GM12872 (cell line): ENCODE measurements around the gene LYZL1.

ENCODE experiments used
- CTCF ChIP-seq: IDR thresholded peaks from 3 replicates; pipeline ENCODE4 v1.5.1; 2011; ENCODE audit warnings: low read depth, mild to moderate bottlenecking, low read length, moderate library complexity; ENCODE audit not compliant: insufficient read depth

LYZL1 gene

GRCh38 chr10:29263506-29263905, 25.4 kb upstream of the LYZL1 start:
- TF ChIP-seq CTCF, result no peak

GRCh38 chr10:29265210-29265768, 23.6 kb upstream of the LYZL1 start:
- TF ChIP-seq CTCF, result no peak

GRCh38 chr10:29266641-29267040, 22.2 kb upstream of the LYZL1 start:
- TF ChIP-seq CTCF, result no peak

GRCh38 chr10:29268011-29268410, 20.9 kb upstream of the LYZL1 start:
- TF ChIP-seq CTCF, result no peak

GRCh38 chr10:29269486-29269885, 19.4 kb upstream of the LYZL1 start:
- TF ChIP-seq CTCF, result no peak

- no peak for TF ChIP-seq CTCF
These were observed 18.0 kb upstream of the LYZL1 start for GRCh38 chr10:29270883-29271282.

GRCh38 chr10:29271877-29272276, 17.0 kb upstream of the LYZL1 start:
- TF ChIP-seq CTCF, result no peak
